Erythroblast (primary cell): ENCODE data around the gene CFD.

Source experiments
- GATA1 ChIP-seq: IDR thresholded peaks from 2 replicates; pipeline ENCODE4 v1.6.1; 2011; ENCODE audit warnings: low read depth, mild to moderate bottlenecking, control low read depth, low read length, moderate library complexity
- POLR2A ChIP-seq: IDR thresholded peaks from 2 replicates; pipeline ENCODE4 v1.6.1; 2011; ENCODE audit warnings: mild to moderate bottlenecking, low read length

- TF ChIP-seq POLR2A: no peak
- no peak for TF ChIP-seq GATA1
Observed at GRCh38 chr19:827314-827709, 32.2 kb upstream of the CFD start.
